H1 (cell line): ENCODE data around the gene DEK. TPM values are rescaled to one million over a fixed set of nuclear protein-coding genes. Genes with fewer than 3 reads are reported as not detected.

Experiments
- CTCF ChIA-PET: fragments of 300-600 bp; sonication (Branson Sonifier 250); formaldehyde crosslinking; loops from one replicate; lab custom pipeline; 2021; ENCODE audit not compliant: partially characterized antibody; lab: Charles Lee
- POLR2A ChIA-PET: fragments of 300-600 bp; sonication (Branson Sonifier 250); formaldehyde crosslinking; loops from one replicate; lab custom pipeline; 2021; ENCODE audit warnings: inconsistent platforms; ENCODE audit not compliant: partially characterized antibody; lab: Charles Lee
- DNase-seq, 2 experiments: peaks; one replicate each; pipeline versions ENCODE4 v3.0.0 to v3.0.0-alpha.2; 2010 to 2022; ENCODE audit warnings: low spot score in 2 of 2, low read depth in 1 of 2, mixed read lengths in 1 of 2
- FAIRE-seq: peaks from 2 replicates; lab custom pipeline; 2011; peaks lifted over from hg19 to GRCh38; lab: Jason Lieb, UNC
- H2AFZ ChIP-seq: 2 replicates; pipeline ENCODE4 v1.8.1; 2012; ENCODE audit warnings: low read length, inconsistent platforms
- H2AK5ac ChIP-seq: 2 replicates; pipeline ENCODE4 v1.6.1; 2013; ENCODE audit warnings: low read depth, low read length
- H2BK120ac ChIP-seq: replicated peaks from 2 replicates; pipeline ENCODE3; 2013; ENCODE audit warnings: low read depth, low read length, inconsistent platforms
- H2BK12ac ChIP-seq: 2 replicates; pipeline ENCODE4 v1.6.1; 2013; ENCODE audit warnings: low read depth, low read length
- H2BK15ac ChIP-seq: 2 replicates; pipeline ENCODE4 v1.6.1; 2013; ENCODE audit warnings: low read length
- H2BK20ac ChIP-seq: 2 replicates; pipeline ENCODE4 v1.6.1; 2013; ENCODE audit warnings: low read length
- H2BK5ac ChIP-seq: 2 replicates; pipeline ENCODE4 v1.6.1; 2013; ENCODE audit warnings: low read depth, low read length
- H3K14ac ChIP-seq: 2 replicates; pipeline ENCODE4 v1.6.1; 2013; ENCODE audit warnings: inconsistent platforms; ENCODE audit not compliant: insufficient read length
- H3K18ac ChIP-seq: 2 replicates; pipeline ENCODE4 v1.6.1; 2013; ENCODE audit warnings: low read length; ENCODE audit errors: extremely low read depth
- H3K23ac ChIP-seq: 2 replicates; pipeline ENCODE4 v1.6.1; 2013; ENCODE audit warnings: inconsistent platforms; ENCODE audit not compliant: insufficient read length
- H3K23me2 ChIP-seq: 2 replicates; pipeline ENCODE4 v1.6.1; 2013; ENCODE audit warnings: low read depth, low read length
- H3K27ac ChIP-seq: 2 replicates; pipeline ENCODE4 v1.6.1; 2011; ENCODE audit warnings: low read depth, low read length, inconsistent platforms
- H3K27me3 ChIP-seq, 4 experiments: replicated peaks in 1 of 4; 1 replicate in 1 of 4; 2 replicates in 3 of 4; pipeline versions ENCODE4 v1.6.1 to v1.8.1; 2011 to 2013; ENCODE audit warnings: low read length in 3 of 4, mild to moderate bottlenecking in 3 of 4, inconsistent platforms in 2 of 4, mixed read lengths in 2 of 4, moderate library complexity in 1 of 4; ENCODE audit not compliant: control insufficient read depth in 3 of 4, insufficient read depth in 3 of 4; ENCODE audit errors: extremely low read depth in 1 of 4
- H3K36me3 ChIP-seq, 4 experiments: 2 replicates each; pipeline versions ENCODE4 v1.6.1 to v1.8.1; 2011 to 2013; ENCODE audit warnings: mild to moderate bottlenecking in 4 of 4, low read length in 3 of 4, moderate library complexity in 2 of 4, control low read depth in 1 of 4, inconsistent platforms in 1 of 4; ENCODE audit not compliant: insufficient read depth in 4 of 4, control insufficient read depth in 2 of 4
- H3K4ac ChIP-seq: replicated peaks from 2 replicates; pipeline ENCODE3; 2013; ENCODE audit warnings: low read length, low read depth, mixed read lengths, inconsistent platforms; ENCODE audit not compliant: insufficient read length
- H3K4me1 ChIP-seq, 4 experiments: replicated peaks in 1 of 4; 1 replicate in 1 of 4; 2 replicates in 3 of 4; pipeline versions ENCODE4 v1.6.1 to v1.8.1; 2011 to 2013; ENCODE audit warnings: low read length in 3 of 4, inconsistent platforms in 2 of 4, mixed read lengths in 1 of 4; ENCODE audit not compliant: insufficient read depth in 4 of 4, control insufficient read depth in 3 of 4
- H3K4me2 ChIP-seq, 2 experiments: 2 replicates each; pipeline versions ENCODE4 v1.6.1 to v1.8.1; 2011 to 2013; ENCODE audit warnings: low read depth in 2 of 2, low read length in 2 of 2, control low read depth in 1 of 2, inconsistent platforms in 1 of 2, mild to moderate bottlenecking in 1 of 2; ENCODE audit not compliant: insufficient read depth in 1 of 2
- H3K4me3 ChIP-seq, 4 experiments: fragments of 200-600, 300-600 bp in 1 of 4; sonication (generic), shearing (Covaris generic), sonication (Bioruptor Twin) in 1 of 4; 2 replicates each; pipeline versions ENCODE4 v1.5.1 to v1.8.1; 2011 to 2016; ENCODE audit warnings: low read length in 4 of 4, low read depth in 3 of 4, control low read depth in 2 of 4, inconsistent platforms in 2 of 4, mild to moderate bottlenecking in 2 of 4, mixed read lengths in 1 of 4, moderate library complexity in 1 of 4; ENCODE audit not compliant: insufficient read depth in 2 of 4; ENCODE audit errors: extremely low read depth in 1 of 4
- H3K56ac ChIP-seq: replicated peaks from 2 replicates; pipeline ENCODE3; 2013; ENCODE audit warnings: low read depth, mild to moderate bottlenecking, mixed read lengths, low read length, inconsistent platforms; ENCODE audit not compliant: insufficient read length
- H3K79me1 ChIP-seq: 2 replicates; pipeline ENCODE4 v1.6.1; 2013; ENCODE audit warnings: low read depth, low read length, control low read depth
- H3K79me2 ChIP-seq, 2 experiments: 2 replicates each; pipeline versions ENCODE4 v1.6.1 to v1.8.1; 2012 to 2013; ENCODE audit warnings: low read length in 2 of 2, mild to moderate bottlenecking in 2 of 2, inconsistent platforms in 1 of 2; ENCODE audit not compliant: insufficient read depth in 2 of 2, control insufficient read depth in 1 of 2
- H3K9ac ChIP-seq, 4 experiments: replicated peaks in 1 of 4; 1 replicate in 1 of 4; 2 replicates in 3 of 4; pipeline versions ENCODE4 v1.6.1 to v1.8.1; 2011 to 2013; ENCODE audit warnings: low read depth in 3 of 4, low read length in 3 of 4, control low read depth in 2 of 4, mild to moderate bottlenecking in 2 of 4, moderate library complexity in 2 of 4, inconsistent platforms in 1 of 4; ENCODE audit errors: extremely low read depth in 1 of 4
- H3K9me3 ChIP-seq, 2 experiments: 2 replicates each; pipeline versions ENCODE4 v1.6.1 to v1.8.1; 2012 to 2013; ENCODE audit warnings: mild to moderate bottlenecking in 2 of 2, moderate library complexity in 2 of 2, control low read depth in 1 of 2, inconsistent platforms in 1 of 2, low read depth in 1 of 2, low read length in 1 of 2, mixed read lengths in 1 of 2; ENCODE audit not compliant: insufficient read depth in 2 of 2
- H4K20me1 ChIP-seq, 2 experiments: replicated peaks in 1 of 2; 2 replicates each; pipeline versions ENCODE3 to v1.8.1; 2011 to 2013; ENCODE audit warnings: inconsistent platforms in 2 of 2, low read length in 2 of 2, mild to moderate bottlenecking in 1 of 2; ENCODE audit not compliant: insufficient read depth in 2 of 2, control insufficient read depth in 1 of 2
- H4K5ac ChIP-seq: 2 replicates; pipeline ENCODE4 v1.6.1; 2013; ENCODE audit warnings: low read length, low read depth, mixed read lengths, inconsistent platforms; ENCODE audit not compliant: insufficient read length
- H4K8ac ChIP-seq: 2 replicates; pipeline ENCODE4 v1.8.0; 2013; ENCODE audit warnings: mild to moderate bottlenecking, moderate library complexity, low read length, inconsistent platforms; ENCODE audit not compliant: insufficient read depth; ENCODE audit errors: extremely low read depth
- H4K91ac ChIP-seq: replicated peaks from 2 replicates; pipeline ENCODE3; 2013; ENCODE audit warnings: low read length, mixed read lengths, inconsistent platforms; ENCODE audit not compliant: insufficient read length
- CTCF ChIP-seq, 3 experiments: IDR thresholded peaks; 1 replicate in 2 of 3; 2 replicates in 1 of 3; pipeline versions ENCODE4 v1.5.1 to v1.6.1; 2011; ENCODE audit warnings: low read length in 3 of 3, mild to moderate bottlenecking in 3 of 3, inconsistent platforms in 2 of 3, low read depth in 1 of 3, moderate library complexity in 1 of 3; ENCODE audit not compliant: insufficient read depth in 1 of 3; ENCODE audit errors: control extremely low read depth in 1 of 3
- SP2 ChIP-seq: IDR thresholded peaks from 2 replicates; pipeline ENCODE4 v1.6.1; 2012; ENCODE audit warnings: mild to moderate bottlenecking, low read length, inconsistent platforms
- SUZ12 ChIP-seq: fragments of 200-600 bp; sonication (generic); IDR thresholded peaks from 2 replicates; pipeline ENCODE4 v1.6.1; 2012; ENCODE audit warnings: mild to moderate bottlenecking, inconsistent platforms, low read length, moderate library complexity, mixed read lengths
- TEAD4 ChIP-seq: IDR thresholded peaks from 2 replicates; pipeline ENCODE4 v1.6.1; 2012; ENCODE audit warnings: low read depth, low read length, inconsistent platforms, mixed read lengths
- WGBS, 2 experiments: shearing (Covaris generic) in 1 of 2; methylation state at CpG; one replicate each; pipeline versions ENCODE4 v1.1.6 to v1.1.7; 2013 to 2015; ENCODE audit warnings: low lambda C conversion rate in 2 of 2, mixed read lengths in 2 of 2, inconsistent platforms in 1 of 2, low coverage in 1 of 2, missing lambda C conversion rate in 1 of 2; ENCODE audit not compliant: insufficient replicate concordance in 2 of 2, insufficient coverage in 1 of 2, insufficient read length in 1 of 2; ENCODE audit errors: extremely low coverage in 1 of 2, missing lambda C conversion rate in 1 of 2; 5-methylcytosine and 5-hydroxymethylcytosine counted together
- polyA plus RNA-seq, 7 experiments: library from polyadenylated mRNA; depleted of rRNA in 3 of 7; stranded (reverse) in 5 of 7; unstranded in 2 of 7; fragments of >200 nt in 5 of 7; fragments of 200-250 nt in 2 of 7; gene quantifications; 1 replicate in 5 of 7; 2 replicates in 1 of 7; 4 replicates in 1 of 7; pipeline versions ENCODE4 v1.2.1 to v1.2.3, GENCODE V29; 2011 to 2013; ENCODE audit warnings: missing spikeins in 2 of 7, mixed read lengths in 2 of 7
- total RNA-seq: library from RNA; stranded (reverse); fragmentation: NEBNext Ultra II Directional; extraction: Animal tissue kit (Norgen Biotek cat#: 25700); gene quantifications from 2 replicates; pipeline ENCODE4 v1.2.1, GENCODE V29; 2021

The DEK gene
- total and polyA plus RNA-seq, 2 of the 8 experiments (the other 6 are each of a cell fraction or from before 2014, with no cell fraction given): 40.0 to 228 TPM

GRCh38 chr6:18270216-18270615, 5.9 kb upstream of the DEK start:
- H3K4ac ChIP-seq: no peak overlapping the region
- no peak overlapping the region for H3K27ac ChIP-seq
- H3K4me2 ChIP-seq: no peak overlapping the region
- no peak overlapping the region for H4K8ac ChIP-seq
- H3K9ac ChIP-seq: no peak overlapping the region
- no peaks in the 10 kb centered on the region for H3K79me1 ChIP-seq
- H3K9me3 ChIP-seq: no peaks in the 10 kb centered on the region
- WGBS, 2 experiments: 95% methylated on average over 2 of the region's 4 CpGs; no CpG with 5 or more reads in 1 of the 2 experiments
- H4K91ac ChIP-seq: no peak overlapping the region
- H3K18ac ChIP-seq: no peak overlapping the region
- H2BK5ac ChIP-seq: no peak overlapping the region
- FAIRE-seq (no peak), DNase-seq (no peak)
- H4K20me1 ChIP-seq: no peaks in the 10 kb centered on the region
- H3K23ac ChIP-seq: no peak overlapping the region
- H3K56ac ChIP-seq: no peak overlapping the region
- no peak overlapping the region for H2AK5ac ChIP-seq
- no peak overlapping the region for H3K14ac ChIP-seq
- no peak overlapping the region for H4K5ac ChIP-seq
- no peak overlapping the region for H2BK120ac ChIP-seq
- H3K23me2 ChIP-seq: no peaks in the 10 kb centered on the region
- no peak overlapping the region for H2AFZ ChIP-seq
- H3K27me3 ChIP-seq: no peaks in the 10 kb centered on the region; a peak in 2 of 7 replicates
- H3K36me3 ChIP-seq: no peaks in the 10 kb centered on the region
- TF ChIP-seq SP2: no peak
- TF ChIP-seq SUZ12: no peak
- no peak for TF ChIP-seq CTCF (IDR thresholded peaks at IDR 0.05; ENCODE audit: control extremely low read depth in 1 of 3, insufficient read depth in 1 of 3, low read depth in 1 of 3, low read length in 3 of 3)
- no peak for TF ChIP-seq TEAD4
- TF ChIP-seq, all 59 proteins: peak for 0
- ChIA-PET POLR2A (no interaction called here), CTCF (no interaction called here)
- H3K4me1 ChIP-seq: peaks cover 0 to 9% (median under 1%) of the 10 kb centered on the region in 4 experiments; a peak in 4 of 7 replicates
- no peak overlapping the region for H3K4me3 ChIP-seq
- H2BK15ac ChIP-seq: no peak overlapping the region
- H3K79me2 ChIP-seq: no peaks in the 10 kb centered on the region
- H2BK20ac ChIP-seq: no peak overlapping the region
- no peak overlapping the region for H2BK12ac ChIP-seq
